Endodermal cell (in vitro differentiated cells): Measurements from ENCODE around the gene MIS18A. TPM values are rescaled to one million over a fixed set of nuclear protein-coding genes. Genes with fewer than 3 reads are reported as not detected.
A peak's percentile ranks its signal among the peaks of the same experiment; 100 is the strongest.

ENCODE experiments used
- DNase-seq: peaks from one replicate; pipeline ENCODE4 v3.0.0-alpha.2; 2017
- H3K27ac ChIP-seq: 2 replicates; pipeline ENCODE4 v1.5.1; 2013; ENCODE audit warnings: mild to moderate bottlenecking, low read depth, low read length, moderate library complexity
- H3K27me3 ChIP-seq: 2 replicates; pipeline ENCODE4 v1.6.1; 2013; ENCODE audit warnings: mild to moderate bottlenecking, low read length, moderate library complexity; ENCODE audit not compliant: insufficient read depth, control insufficient read depth, poor library complexity, severe bottlenecking
- H3K36me3 ChIP-seq: 2 replicates; pipeline ENCODE4 v1.7.0; 2013; ENCODE audit warnings: mild to moderate bottlenecking, low read length, moderate library complexity; ENCODE audit not compliant: control insufficient read depth, insufficient read depth
- H3K4me1 ChIP-seq: one replicate; pipeline ENCODE4 v1.7.0; 2013; ENCODE audit warnings: low read length; ENCODE audit not compliant: control insufficient read depth, insufficient read depth
- H3K4me3 ChIP-seq: 2 replicates; pipeline ENCODE4 v1.5.1; 2013; ENCODE audit warnings: mild to moderate bottlenecking, low read length, moderate library complexity
- H3K9ac ChIP-seq: 2 replicates; pipeline ENCODE4 v1.6.1; 2013; ENCODE audit warnings: mild to moderate bottlenecking, low read length, moderate library complexity; ENCODE audit not compliant: poor library complexity, severe bottlenecking; ENCODE audit errors: extremely low read depth
- H3K9me3 ChIP-seq: 2 replicates; pipeline ENCODE4 v1.6.1; 2013; ENCODE audit warnings: mild to moderate bottlenecking, low read length, moderate library complexity; ENCODE audit not compliant: control insufficient read depth
- H3K27ac Mint-ChIP-seq: 2 replicates; pipeline ENCODE4 v1.8.0; 2020; ENCODE audit warnings: mixed read lengths
- H3K27me3 Mint-ChIP-seq: 2 replicates; pipeline ENCODE4 v1.8.0; 2021; ENCODE audit warnings: mild to moderate bottlenecking, mixed read lengths; ENCODE audit not compliant: insufficient read depth
- H3K36me3 Mint-ChIP-seq: 2 replicates; pipeline ENCODE4 v1.8.0; 2020; ENCODE audit warnings: low read depth, mixed read lengths
- H3K4me1 Mint-ChIP-seq: 2 replicates; pipeline ENCODE4 v1.8.0; 2020; ENCODE audit warnings: mixed read lengths
- H3K4me3 Mint-ChIP-seq: 2 replicates; pipeline ENCODE4 v1.8.0; 2020; ENCODE audit warnings: mild to moderate bottlenecking, moderate library complexity, mixed read lengths
- H3K9me3 Mint-ChIP-seq: 2 replicates; pipeline ENCODE4 v1.8.0; 2020; ENCODE audit warnings: mild to moderate bottlenecking, mixed read lengths
- CTCF ChIP-seq: fragments of 200-600 bp; sonication (generic); conservative IDR thresholded peaks from 2 replicates; pipeline ENCODE4 v1.5.0; 2021; ENCODE audit warnings: antibody characterized with exemption, mild to moderate bottlenecking
- WGBS, 2 experiments: methylation state at CpG; one replicate each; pipeline versions ENCODE4 v1.1.5 to v1.1.7; 2013; ENCODE audit warnings: missing lambda C conversion rate in 2 of 2, mixed read lengths in 1 of 2; ENCODE audit not compliant: insufficient coverage in 1 of 2, insufficient read length in 1 of 2; 5-methylcytosine and 5-hydroxymethylcytosine counted together
- total RNA-seq, 2 donors: library from RNA; stranded (reverse); fragmentation: NEBNext Ultra II Directional in 1 of 2; extraction: Animal tissue kit (Norgen Biotek cat#: 25700) in 1 of 2; gene quantifications; 2 replicates in 1 of 2; 3 replicates in 1 of 2; pipeline ENCODE4 v1.2.1, GENCODE V29; 2021

MIS18A gene
- total RNA-seq, 2 donors from 2014 or later: 46.4 to 48.3 TPM

DNA sequence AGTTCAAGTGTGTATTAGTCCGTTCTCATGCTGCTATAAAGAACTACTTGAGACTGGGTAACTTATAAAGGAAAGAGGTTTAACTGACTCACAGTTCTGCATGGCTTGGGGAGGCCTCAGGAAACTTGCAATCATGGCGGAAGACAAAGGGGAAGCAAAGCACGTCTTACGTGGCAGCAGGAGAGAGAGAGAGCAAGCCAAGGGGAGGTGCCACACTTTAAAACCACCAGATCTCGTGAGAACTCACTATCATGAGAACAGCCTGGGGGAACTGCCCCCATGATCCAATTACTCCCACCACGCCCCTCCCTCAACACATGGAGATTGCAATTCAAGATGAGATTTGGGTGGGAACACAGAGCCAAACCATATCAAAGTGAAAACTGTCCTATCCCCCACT lies 4.1 kb upstream of the MIS18A start:
- Histone ChIP-seq H3K27me3 (no peaks in the 10 kb centered on the region), H3K36me3 (no peaks in the 10 kb centered on the region), H3K9ac (no peak overlapping the region), H3K27ac (no peak overlapping the region), H3K4me1 (no peaks in the 10 kb centered on the region), H3K9me3 (no peaks in the 10 kb centered on the region), H3K4me3 (no peak overlapping the region)
- H3K36me3 Mint-ChIP-seq: no peaks in the 10 kb centered on the region
- peaks cover 1% of the 10 kb centered on the region for H3K27me3 Mint-ChIP-seq
- WGBS, 2 experiments: 80 to 83% methylated on average over 3 to 6 of the region's 6 CpGs
- H3K27ac Mint-ChIP-seq: no peak overlapping the region
- peaks cover 1% of the 10 kb centered on the region for H3K4me1 Mint-ChIP-seq
- no peak for TF ChIP-seq CTCF
- H3K4me3 Mint-ChIP-seq: no peak overlapping the region
- H3K9me3 Mint-ChIP-seq: peaks cover 2% of the 10 kb centered on the region
- no peak for DNase-seq

DNA sequence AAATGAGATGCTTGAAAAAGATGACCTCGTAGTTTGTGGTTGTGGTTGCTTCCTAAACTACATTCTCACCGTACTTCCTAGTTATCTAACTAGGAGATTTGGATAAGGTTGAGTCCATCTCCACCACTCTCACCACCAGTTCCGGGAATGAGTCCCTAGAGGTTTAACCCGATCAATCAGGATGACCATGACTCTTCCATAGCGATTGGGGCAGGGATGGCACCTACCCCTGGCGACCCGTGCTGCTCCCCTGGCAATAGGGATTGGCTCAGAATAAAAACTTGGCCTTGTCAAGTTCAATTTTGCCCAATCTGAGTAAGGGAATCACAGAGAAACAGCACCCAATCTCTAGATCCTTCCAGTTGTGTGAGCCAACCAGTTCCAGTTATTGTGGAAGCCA lies 2.7 kb upstream of the MIS18A start:
- no peak overlapping the region for H3K4me3 Mint-ChIP-seq

DNA sequence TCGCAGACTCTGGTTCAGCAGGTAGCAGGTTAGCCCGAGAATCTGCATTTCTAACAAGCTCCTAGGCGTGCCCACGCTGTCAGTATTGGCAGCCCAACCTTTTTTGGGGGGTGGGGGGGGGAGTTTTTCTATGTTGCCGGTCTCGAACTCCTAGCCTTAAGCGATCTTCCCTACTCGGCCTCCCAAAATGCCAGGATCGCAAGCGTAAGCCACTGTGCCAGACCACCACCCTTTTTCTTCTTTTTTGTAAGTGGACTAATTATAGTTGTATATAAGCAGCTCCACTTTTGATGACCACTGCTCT lies 480 bp upstream of the MIS18A start:
- no peak overlapping the region for H3K27ac ChIP-seq

More for the DNA sequence above, 2.7 kb upstream of the MIS18A start:
- no peak for TF ChIP-seq CTCF
- no peaks in the 10 kb centered on the region for H3K9me3 ChIP-seq
- no peak for DNase-seq
- Mint-ChIP-seq H3K27me3 (peaks cover 1% of the 10 kb centered on the region), H3K4me1 (peaks cover 2% of the 10 kb centered on the region), H3K27ac (no peak overlapping the region), H3K9me3 (peaks cover 2% of the 10 kb centered on the region), H3K36me3 (no peaks in the 10 kb centered on the region)
- H3K4me3 ChIP-seq: no peak overlapping the region
- 89 to 94% methylated on average over 5 to 7 of the region's 7 CpGs for WGBS, 2 experiments
- H3K27me3 ChIP-seq: no peaks in the 10 kb centered on the region
- H3K27ac ChIP-seq: no peak overlapping the region
- H3K36me3 ChIP-seq: no peaks in the 10 kb centered on the region
- H3K9ac ChIP-seq: no peak overlapping the region
- no peaks in the 10 kb centered on the region for H3K4me1 ChIP-seq

More for the DNA sequence above, 480 bp upstream of the MIS18A start:
- peak overlapping the region; percentile 89 for H3K4me3 ChIP-seq
- H3K27me3 Mint-ChIP-seq: no peaks in the 10 kb centered on the region
- H3K9me3 Mint-ChIP-seq: no peaks in the 10 kb centered on the region
- peaks cover 3% of the 10 kb centered on the region for H3K36me3 ChIP-seq
- H3K9me3 ChIP-seq: no peaks in the 10 kb centered on the region
- 20% methylated on average over 6 of the region's 10 CpGs; no CpG with 5 or more reads in 1 of the 2 experiments for WGBS, 2 experiments
- peak overlapping the region; percentile 50 for H3K9ac ChIP-seq
- H3K4me3 Mint-ChIP-seq: peak overlapping the region; percentile 96
- TF ChIP-seq CTCF: no peak
- DNase-seq: no peak
- peak overlapping the region; percentile 97 for H3K27ac Mint-ChIP-seq
- H3K27me3 ChIP-seq: no peaks in the 10 kb centered on the region
- H3K4me1 Mint-ChIP-seq: peaks cover 2% of the 10 kb centered on the region
- peaks cover 8% of the 10 kb centered on the region for H3K36me3 Mint-ChIP-seq
- H3K4me1 ChIP-seq: no peaks in the 10 kb centered on the region
